CD14-positive monocyte (primary cell): ENCODE measurements around the gene MOB3A. TPM values are rescaled to one million over a fixed set of nuclear protein-coding genes. Genes with fewer than 3 reads are reported as not detected.

Experiments used
- DNase-seq, 3 donors: peaks; one replicate each; pipeline ENCODE4 v3.0.0-alpha.2; 2011 to 2022
- H2AFZ ChIP-seq: 2 replicates; pipeline ENCODE4 v1.6.0; 2012; ENCODE audit warnings: mild to moderate bottlenecking, low read depth, low read length, inconsistent platforms; ENCODE audit not compliant: insufficient read depth, poor library complexity, severe bottlenecking
- H3K27ac ChIP-seq, 2 donors: 1 replicate in 1 of 2; 2 replicates in 1 of 2; pipeline ENCODE4 v1.5.1; 2012 to 2013; ENCODE audit warnings: low read length in 2 of 2, control low read depth in 1 of 2, inconsistent platforms in 1 of 2, low read depth in 1 of 2, mild to moderate bottlenecking in 1 of 2
- H3K27me3 ChIP-seq, 2 donors: one replicate each; pipeline versions ENCODE4 v1.6.0 to v1.6.1; 2011 to 2013; ENCODE audit warnings: low read length in 2 of 2; ENCODE audit not compliant: control insufficient read depth in 2 of 2, insufficient read depth in 2 of 2
- H3K36me3 ChIP-seq, 2 donors: replicated peaks in 1 of 2; 1 replicate in 1 of 2; 2 replicates in 1 of 2; pipeline versions ENCODE4 v1.5.1 to v1.6.1; 2012 to 2013; ENCODE audit warnings: low read length in 2 of 2, control low read depth in 1 of 2, inconsistent platforms in 1 of 2, mild to moderate bottlenecking in 1 of 2; ENCODE audit not compliant: insufficient read depth in 2 of 2, control insufficient read depth in 1 of 2
- H3K4me1 ChIP-seq, 2 donors: 1 replicate in 1 of 2; 2 replicates in 1 of 2; pipeline versions ENCODE4 v1.5.1 to v1.6.1; 2012 to 2013; ENCODE audit warnings: low read length in 2 of 2, control low read depth in 1 of 2, inconsistent platforms in 1 of 2, mild to moderate bottlenecking in 1 of 2, moderate library complexity in 1 of 2; ENCODE audit not compliant: insufficient read depth in 2 of 2, control insufficient read depth in 1 of 2
- H3K4me2 ChIP-seq: replicated peaks from 2 replicates; pipeline ENCODE3; 2012; ENCODE audit warnings: low read length, moderate library complexity, mild to moderate bottlenecking; ENCODE audit not compliant: poor library complexity, severe bottlenecking; ENCODE audit errors: extremely low read depth
- H3K4me3 ChIP-seq, 3 experiments: fragments of 200-600 bp in 1 of 3; sonication (generic) in 1 of 3; replicated peaks in 1 of 3; 1 replicate in 2 of 3; 2 replicates in 1 of 3; pipeline ENCODE4 v1.5.1; 2011 to 2013; ENCODE audit warnings: low read length in 3 of 3, mild to moderate bottlenecking in 3 of 3, control low read depth in 2 of 3, low read depth in 2 of 3, inconsistent platforms in 1 of 3, moderate library complexity in 1 of 3
- H3K79me2 ChIP-seq: 2 replicates; pipeline ENCODE4 v1.6.0; 2012; ENCODE audit warnings: mild to moderate bottlenecking, control low read depth, inconsistent platforms, low read length, moderate library complexity; ENCODE audit not compliant: insufficient read depth
- H3K9ac ChIP-seq: 2 replicates; pipeline ENCODE4 v1.6.0; 2017; ENCODE audit warnings: low read length, mild to moderate bottlenecking; ENCODE audit not compliant: insufficient read depth, poor library complexity, severe bottlenecking
- H3K9me3 ChIP-seq, 2 donors: replicated peaks in 1 of 2; 1 replicate in 1 of 2; 2 replicates in 1 of 2; pipeline versions ENCODE4 v1.5.1 to v1.6.1; 2012 to 2013; ENCODE audit warnings: low read length in 2 of 2, control low read depth in 1 of 2; ENCODE audit not compliant: control insufficient read depth in 1 of 2, insufficient read depth in 1 of 2
- H4K20me1 ChIP-seq: 2 replicates; pipeline ENCODE4 v1.6.0; 2012; ENCODE audit warnings: mild to moderate bottlenecking, low read length, control low read depth, moderate library complexity; ENCODE audit not compliant: insufficient read depth
- H3K27ac Mint-ChIP-seq, 7 donors: one replicate each; pipeline ENCODE4 v1.8.0; 2020; ENCODE audit warnings: mild to moderate bottlenecking in 7 of 7, mixed read lengths in 7 of 7, moderate library complexity in 6 of 7, inconsistent platforms in 2 of 7
- H3K27me3 Mint-ChIP-seq, 3 donors: one replicate each; pipeline ENCODE4 v1.8.0; 2021 to 2022; ENCODE audit warnings: low read depth in 3 of 3, mild to moderate bottlenecking in 3 of 3, mixed read lengths in 3 of 3, moderate library complexity in 3 of 3, inconsistent platforms in 1 of 3
- H3K36me3 Mint-ChIP-seq, 2 donors: one replicate each; pipeline ENCODE4 v1.8.0; 2020; ENCODE audit warnings: mixed read lengths in 2 of 2, inconsistent platforms in 1 of 2, mild to moderate bottlenecking in 1 of 2
- H3K4me1 Mint-ChIP-seq: one replicate; pipeline ENCODE4 v1.8.0; 2020; ENCODE audit warnings: mild to moderate bottlenecking, mixed read lengths
- H3K4me3 Mint-ChIP-seq, 2 donors: one replicate each; pipeline ENCODE4 v1.8.0; 2020; ENCODE audit warnings: mild to moderate bottlenecking in 2 of 2, mixed read lengths in 2 of 2, moderate library complexity in 1 of 2
- H3K9me3 Mint-ChIP-seq, 7 donors: one replicate each; pipeline ENCODE4 v1.8.0; 2020 to 2022; ENCODE audit warnings: mixed read lengths in 7 of 7, mild to moderate bottlenecking in 6 of 7, moderate library complexity in 6 of 7, inconsistent platforms in 2 of 7
- CTCF ChIP-seq: fragments of 200-600 bp; IDR thresholded peaks from one replicate; pipeline ENCODE4 v1.8.0; 2022; ENCODE audit warnings: antibody characterized with exemption, mild to moderate bottlenecking
- WGBS: methylation state at CpG from one replicate; pipeline ENCODE4 v1.1.5; 2013; ENCODE audit warnings: missing lambda C conversion rate; ENCODE audit not compliant: insufficient coverage; 5-methylcytosine and 5-hydroxymethylcytosine counted together
- intact Hi-C, 2 donors: fragments of 100-400 bp; cut with micrococcal nuclease; formaldehyde crosslinking; loops; one replicate each; pipeline versions ENCODE4 v1.15.0 to v1.15.1; 2023
- polyA plus RNA-seq, 3 donors: library from polyadenylated mRNA; depleted of rRNA in 1 of 3; unstranded in 2 of 3; stranded (reverse) in 1 of 3; fragments of 300-500 nt in 2 of 3; fragments of >200 nt in 1 of 3; fragmentation: Illumina TruSeq in 2 of 3; gene quantifications; 1 replicate in 2 of 3; 2 replicates in 1 of 3; pipeline ENCODE4 v1.2.3, GENCODE V29; 2012 to 2021

MOB3A gene
- polyA plus RNA-seq, 3 donors = 60.5 to 179 (median 96.3) TPM

GRCh38 chr19:2120821-2121220 is 24.7 kb upstream of the MOB3A start:
- no peaks in the 10 kb centered on the region for H3K27me3 ChIP-seq
- 98% methylated on average over 26 of the region's 26 CpGs for WGBS

DNA sequence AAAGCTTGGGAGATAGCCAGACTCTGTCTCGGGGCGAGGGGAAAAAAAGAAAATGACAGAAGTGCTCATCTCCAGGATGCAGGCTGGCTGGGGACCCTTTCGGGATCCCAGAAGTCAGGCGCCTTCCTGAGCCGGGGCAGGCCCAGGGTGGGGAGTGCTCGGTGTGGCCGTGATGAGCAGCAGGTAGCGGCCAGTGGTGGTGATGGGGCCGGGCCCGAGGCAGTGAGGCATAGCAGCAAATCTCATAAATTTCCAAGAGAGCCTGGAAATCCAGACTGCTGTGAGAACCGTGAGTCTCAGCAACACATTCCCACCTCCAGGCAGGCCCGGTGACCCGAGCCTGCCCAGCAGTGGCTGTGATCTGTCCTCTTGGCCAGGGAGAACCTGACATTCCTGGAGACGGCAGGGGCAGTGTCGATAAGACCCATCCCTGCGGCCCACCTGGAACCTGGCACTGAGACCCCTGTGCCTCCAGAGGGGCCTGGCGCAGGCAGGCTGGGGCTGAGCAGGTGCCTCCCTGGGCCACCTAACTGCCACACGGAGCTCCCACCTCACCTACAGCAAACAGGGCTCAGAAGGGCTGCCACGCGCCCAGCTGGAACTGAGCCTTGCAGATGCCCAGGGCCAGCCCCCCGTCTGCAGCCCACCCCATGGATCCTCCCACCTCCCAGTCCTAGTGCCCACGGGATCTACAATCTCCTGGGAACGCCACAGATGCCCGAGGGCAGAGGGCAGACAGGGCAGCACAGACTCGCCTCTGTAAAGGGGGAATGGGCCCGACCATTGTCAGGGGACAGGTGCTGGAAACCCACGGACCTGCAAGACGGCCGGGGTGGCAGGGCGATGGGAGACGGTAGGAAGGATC is 24.0 kb upstream of the MOB3A start:
- Mint-ChIP-seq H3K36me3 (peaks cover 86 to 97% of the 10 kb centered on the region in 2 donors), H3K4me1 (no peaks in the 10 kb centered on the region), H3K4me3 (no peak overlapping the region), H3K27ac (peak overlapping the region in 2 of 7 donors; percentile 46 to 72), H3K9me3 (no peaks in the 10 kb centered on the region), H3K27me3 (peaks cover 0 to 1% (median 0%) of the 10 kb centered on the region in 3 donors)
- Histone ChIP-seq H3K4me1 (no peaks in the 10 kb centered on the region), H2AFZ (no peak overlapping the region), H3K9ac (no peak overlapping the region), H3K9me3 (no peaks in the 10 kb centered on the region), H3K27me3 (no peaks in the 10 kb centered on the region), H3K36me3 (peaks cover 95 to 98% of the 10 kb centered on the region in 2 donors), H4K20me1 (peaks cover 85% of the 10 kb centered on the region), H3K4me3 (no peak overlapping the region), H3K4me2 (no peak overlapping the region), H3K79me2 (no peaks in the 10 kb centered on the region), H3K27ac (no peak overlapping the region)
- intact Hi-C loops = no loop called here
- TF ChIP-seq CTCF = no peak
- WGBS = 96% methylated on average over 27 of the region's 31 CpGs
- no peak for DNase-seq

More at GRCh38 chr19:2120821-2121220, 24.7 kb upstream of the MOB3A start:
- Mint-ChIP-seq H3K9me3 (no peaks in the 10 kb centered on the region), H3K4me1 (no peaks in the 10 kb centered on the region), H3K36me3 (peaks cover 85 to 98% of the 10 kb centered on the region in 2 donors), H3K27me3 (peaks cover 0 to 1% (median 0%) of the 10 kb centered on the region in 3 donors), H3K27ac (peak overlapping the region in 1 of 7 donors; percentile 69), H3K4me3 (no peak overlapping the region)
- intact Hi-C loops = no loop called here
- peaks cover 86% of the 10 kb centered on the region for H4K20me1 ChIP-seq
- H2AFZ ChIP-seq = no peak overlapping the region
- peaks cover 93 to 98% of the 10 kb centered on the region in 2 donors for H3K36me3 ChIP-seq
- no peak for DNase-seq
- H3K4me3 ChIP-seq = no peak overlapping the region
- no peak overlapping the region for H3K27ac ChIP-seq
- no peak overlapping the region for H3K4me2 ChIP-seq
- H3K79me2 ChIP-seq = no peaks in the 10 kb centered on the region
- H3K4me1 ChIP-seq = no peaks in the 10 kb centered on the region
- TF ChIP-seq CTCF = no peak
- H3K9ac ChIP-seq = no peak overlapping the region
- no peaks in the 10 kb centered on the region for H3K9me3 ChIP-seq
